GM19397 (cell line): Measurements from ENCODE around the gene SSR2.

Experiments
- ATAC-seq: cut with Tn5 transposase; IDR thresholded peaks from one replicate; pipeline ENCODE4 v1.9.1; 2021; ENCODE audit warnings: mild to moderate bottlenecking, moderate library complexity; ENCODE audit not compliant: unreplicated experiment

SSR2 gene

DNA sequence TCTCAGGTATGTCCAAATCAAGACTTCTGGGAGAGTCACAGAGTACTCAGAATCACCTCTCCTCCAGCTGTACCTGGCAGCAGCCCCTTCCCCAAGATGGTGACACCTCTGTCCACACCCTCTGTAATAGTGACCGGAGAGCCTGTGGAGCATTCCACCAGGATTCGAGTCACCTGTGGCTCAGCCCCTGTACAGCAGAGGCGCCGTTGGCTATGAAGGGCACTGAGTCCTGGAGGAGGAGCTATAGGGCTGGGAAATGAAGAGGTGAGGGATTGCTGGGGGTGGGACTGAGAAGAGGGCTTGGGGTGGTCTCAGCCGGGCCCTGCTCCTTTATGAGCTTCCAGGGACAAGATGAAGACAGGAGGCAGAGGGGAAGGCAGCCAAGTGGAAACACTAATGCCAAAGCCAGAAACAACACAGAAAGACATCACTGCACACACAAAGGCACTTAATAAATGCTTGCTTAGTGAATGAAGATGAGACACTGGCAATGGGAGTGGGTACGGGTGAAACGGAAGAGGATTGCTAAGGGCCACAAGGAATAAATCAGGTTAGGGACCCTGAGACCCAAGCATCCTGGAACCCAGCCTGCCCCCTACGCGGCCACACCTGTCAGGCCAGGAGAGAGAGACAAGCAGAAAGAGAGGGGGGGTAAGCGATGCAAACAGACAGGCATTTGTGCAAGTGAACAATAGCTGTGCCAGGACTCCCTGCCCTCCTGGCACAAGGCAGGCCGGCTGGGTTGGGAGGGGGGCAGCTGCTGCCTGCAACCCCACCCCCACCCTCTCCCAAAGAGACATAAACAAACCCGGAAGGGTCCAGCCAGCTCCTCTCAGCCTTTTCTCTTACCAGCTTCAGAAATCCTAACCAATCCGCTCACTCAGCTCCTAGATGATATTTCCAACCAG is 46.3 kb downstream of the SSR2 start:
- no peak for ATAC-seq

DNA sequence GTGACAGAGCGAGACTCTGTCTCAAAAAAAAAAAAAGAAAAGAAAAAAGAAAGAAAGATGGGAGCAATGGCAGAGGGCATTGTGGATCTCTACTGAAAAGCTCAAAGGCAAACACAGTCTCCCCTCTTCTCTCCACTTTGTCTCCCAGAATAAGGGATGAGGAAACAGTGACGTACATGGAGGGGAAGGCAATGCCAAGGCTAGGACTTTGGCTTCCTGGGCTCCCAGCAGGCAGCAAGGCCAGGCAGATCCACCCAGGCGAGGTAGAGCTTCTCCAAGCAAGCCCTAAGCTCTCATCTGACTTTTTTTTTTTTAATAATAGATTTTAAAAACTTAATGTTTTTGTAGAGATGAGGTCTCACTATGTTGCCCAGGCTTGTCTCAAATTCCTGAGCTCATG is 47.0 kb downstream of the SSR2 start:
- ATAC-seq: no peak

DNA sequence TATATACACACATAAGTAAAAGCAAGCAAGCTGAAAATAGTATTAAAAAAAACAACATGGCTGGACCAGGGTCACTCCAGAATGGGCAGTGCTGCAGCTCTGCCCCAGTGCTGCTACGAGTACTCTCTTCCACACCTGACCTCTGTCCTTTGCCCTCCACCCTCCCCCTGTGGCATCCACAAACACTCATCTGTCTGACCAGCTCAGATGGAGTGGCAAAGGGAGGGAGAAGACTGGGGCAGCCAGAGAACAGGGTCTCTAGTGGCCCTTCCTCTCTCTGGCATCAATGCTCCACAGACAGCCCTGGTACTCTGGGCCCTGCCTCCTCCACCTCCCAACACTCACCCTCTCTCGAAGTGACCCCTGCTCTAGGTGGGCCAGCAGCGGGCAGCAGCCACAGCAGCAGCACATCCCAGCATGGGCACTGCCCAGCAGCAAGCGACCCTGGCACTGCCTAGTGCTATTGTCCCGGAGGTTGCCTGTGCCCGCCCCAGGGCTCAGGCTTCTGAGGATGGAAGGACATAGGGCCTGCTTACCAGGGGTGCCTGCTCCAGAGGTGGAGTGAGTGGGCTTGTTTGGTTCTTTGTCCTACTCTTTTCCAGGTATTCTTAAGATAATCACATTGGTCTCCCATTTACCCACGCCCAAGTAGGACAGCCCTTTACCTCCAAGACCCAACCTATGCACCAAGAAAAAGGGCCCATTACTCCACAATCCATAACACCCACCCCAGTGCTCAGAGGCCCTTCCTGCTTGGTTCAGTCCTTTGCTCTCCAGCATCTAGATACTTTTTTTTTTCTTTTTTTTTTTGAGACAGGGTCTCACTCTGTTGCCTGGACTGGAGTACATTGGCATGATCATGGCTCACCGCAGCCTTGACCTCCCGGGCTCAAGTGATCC is 48.6 kb downstream of the SSR2 start:
- ATAC-seq: no peak

DNA sequence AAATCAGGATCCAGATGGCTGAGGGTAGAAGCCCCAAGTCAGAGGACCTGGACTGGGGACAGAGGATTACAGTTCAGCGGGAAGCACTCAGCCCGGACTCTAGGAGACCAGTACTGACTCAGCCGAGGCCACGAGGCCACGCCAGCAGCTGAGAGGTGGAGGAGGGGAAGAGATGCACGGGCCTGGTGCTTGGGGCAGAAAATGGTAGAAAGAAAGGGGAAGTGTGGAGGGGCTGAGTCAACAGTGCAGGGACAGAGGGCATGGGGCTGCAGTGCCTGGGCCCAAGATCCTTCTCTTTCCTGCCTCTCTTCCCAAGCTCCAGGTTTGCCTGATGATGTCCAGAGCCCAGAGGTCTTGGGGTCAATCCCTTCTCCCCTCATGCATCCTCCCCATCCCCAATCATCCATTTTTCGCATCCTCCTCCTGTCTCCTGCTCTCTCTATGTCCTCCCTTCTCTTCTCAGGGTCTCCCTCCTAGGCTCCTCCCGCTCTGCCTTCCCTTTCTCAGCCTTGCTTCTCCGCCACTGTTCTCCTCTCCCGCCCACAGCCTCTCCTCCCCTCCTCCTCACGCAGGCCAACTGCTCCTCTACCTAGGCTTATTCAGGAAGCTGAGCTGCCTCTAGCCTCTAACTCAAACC is 50.1 kb downstream of the SSR2 start:
- ATAC-seq: no peak

DNA sequence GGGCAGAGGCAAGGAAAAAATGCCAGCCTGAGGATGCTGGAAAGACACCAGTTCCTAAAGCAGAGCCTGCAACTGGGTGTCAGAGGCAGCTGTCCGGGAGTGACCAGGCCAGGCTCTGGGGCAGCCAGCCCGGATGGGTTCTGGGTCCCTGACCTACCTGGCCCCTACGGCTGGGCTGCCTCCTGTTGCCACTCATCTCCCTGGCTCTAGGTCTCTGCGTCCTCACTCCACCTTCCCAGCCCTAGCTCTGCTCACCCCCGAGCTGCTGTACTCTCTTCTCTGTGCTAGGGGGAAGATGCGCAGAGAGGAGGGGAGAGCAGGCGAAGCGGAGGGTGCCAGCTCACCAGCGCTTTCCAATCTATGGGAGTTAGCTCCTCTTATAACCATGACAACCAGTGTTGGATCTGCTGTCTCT is 51.4 kb downstream of the SSR2 start:
- no peak for ATAC-seq

DNA sequence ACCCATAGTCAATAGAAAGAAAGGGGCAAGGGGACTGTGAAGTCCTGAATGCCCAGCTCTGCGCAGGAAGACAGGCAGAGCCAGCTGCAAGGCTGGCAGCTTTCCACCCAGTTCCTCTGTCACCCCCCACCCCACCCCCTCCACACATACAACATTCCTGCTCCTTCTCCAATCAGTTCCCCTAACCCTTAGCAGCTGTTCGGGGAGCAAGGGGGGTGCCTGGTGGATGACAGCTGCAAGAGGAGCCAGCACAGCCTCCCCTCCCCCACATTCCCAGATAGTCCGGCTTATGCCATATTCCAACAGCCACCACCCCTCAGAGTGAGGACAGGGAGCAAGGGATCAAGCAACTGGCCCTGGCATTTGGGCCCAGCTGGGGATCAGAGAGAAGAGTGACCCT is 52.1 kb downstream of the SSR2 start:
- ATAC-seq: no peak

DNA sequence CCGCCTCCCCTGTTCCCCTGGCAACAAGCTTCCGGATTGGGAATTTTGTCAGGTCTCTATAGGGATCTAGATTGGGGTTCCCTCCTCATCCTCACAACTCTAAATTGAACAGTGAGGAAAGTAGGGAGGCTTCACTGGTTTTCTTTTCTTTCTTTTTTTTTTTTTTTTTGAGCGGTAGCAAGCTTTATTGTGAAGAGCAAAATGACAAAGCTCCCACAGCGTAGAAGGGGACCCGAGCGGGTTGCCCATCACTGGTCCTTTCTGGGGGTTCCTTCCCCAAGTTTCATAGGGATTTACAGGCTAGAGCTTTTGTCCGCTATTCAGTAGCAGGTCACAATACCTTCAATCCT is 52.7 kb downstream of the SSR2 start:
- ATAC-seq: no peak

DNA sequence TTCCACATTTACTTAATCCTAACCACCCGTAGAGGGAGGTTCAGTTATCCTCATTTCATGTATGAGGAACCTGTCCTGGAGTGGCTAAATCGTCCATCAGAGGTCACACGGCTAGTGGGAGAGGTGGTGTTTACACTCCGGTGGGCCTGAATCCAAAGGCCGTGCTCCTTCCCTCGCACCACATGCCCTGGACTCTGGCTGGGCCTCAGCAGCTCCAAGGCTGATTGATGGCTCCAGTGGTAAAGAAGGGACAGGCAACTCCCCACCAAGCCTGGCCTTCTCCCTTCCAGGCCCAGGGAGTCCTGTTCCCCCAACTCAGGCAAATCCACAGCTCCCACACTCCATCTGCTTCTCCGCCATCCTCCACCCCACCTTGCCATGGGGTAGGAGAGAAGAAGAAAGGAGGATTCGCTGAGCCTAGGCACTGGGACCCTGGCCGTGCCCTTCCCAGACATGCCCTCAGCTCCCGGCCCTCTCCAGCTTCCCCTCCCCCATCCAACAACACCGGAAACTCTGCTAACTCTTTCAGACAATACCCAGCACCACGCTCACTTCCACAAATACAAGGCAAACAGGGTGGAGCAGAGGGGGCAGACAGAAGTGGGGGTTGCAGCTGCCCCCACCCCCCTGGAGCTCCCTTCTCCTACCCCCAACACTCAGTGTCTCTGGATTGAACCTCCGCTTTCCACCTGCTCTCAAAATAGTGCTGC is 53.3 kb downstream of the SSR2 start:
- no peak for ATAC-seq

DNA sequence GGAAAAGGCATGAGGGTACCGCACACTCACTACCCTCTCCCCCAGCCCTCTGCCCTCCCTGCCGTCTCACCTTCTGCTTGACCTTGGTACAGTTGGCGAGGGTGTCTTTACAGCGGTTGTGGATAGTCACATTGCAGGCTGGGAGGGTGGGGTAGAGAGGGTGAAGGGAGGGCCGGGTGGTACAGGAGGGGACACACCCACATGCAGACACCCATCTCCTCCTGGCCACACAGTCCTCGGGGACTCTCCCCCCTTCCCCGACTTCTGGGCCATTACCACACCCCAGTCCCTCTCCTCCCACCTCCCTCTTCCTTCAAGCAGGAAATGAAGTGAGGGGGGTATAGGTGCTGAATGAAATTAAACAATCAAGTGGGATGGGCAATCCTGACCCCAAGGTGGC is 54.0 kb downstream of the SSR2 start:
- ATAC-seq: no peak

DNA sequence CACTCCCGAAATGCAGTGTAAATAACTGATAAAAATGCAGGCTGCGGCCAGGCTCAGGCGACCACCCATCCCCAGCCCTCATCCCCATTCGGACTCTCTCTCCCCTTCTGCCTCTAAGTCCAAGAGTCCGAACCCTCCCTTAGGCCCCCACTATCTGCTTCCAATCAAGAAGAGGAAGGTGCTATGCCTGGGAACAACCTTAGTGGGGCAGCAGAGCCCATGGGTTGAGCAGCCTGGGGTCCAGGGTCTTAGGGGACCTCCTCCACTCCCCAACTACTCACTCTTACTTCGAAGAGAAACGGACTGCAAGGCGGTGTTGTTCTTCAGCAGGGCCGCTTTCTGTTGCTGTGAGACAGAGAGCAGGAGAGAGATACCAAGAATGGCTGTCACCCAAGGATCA is 54.6 kb downstream of the SSR2 start:
- no peak for ATAC-seq

DNA sequence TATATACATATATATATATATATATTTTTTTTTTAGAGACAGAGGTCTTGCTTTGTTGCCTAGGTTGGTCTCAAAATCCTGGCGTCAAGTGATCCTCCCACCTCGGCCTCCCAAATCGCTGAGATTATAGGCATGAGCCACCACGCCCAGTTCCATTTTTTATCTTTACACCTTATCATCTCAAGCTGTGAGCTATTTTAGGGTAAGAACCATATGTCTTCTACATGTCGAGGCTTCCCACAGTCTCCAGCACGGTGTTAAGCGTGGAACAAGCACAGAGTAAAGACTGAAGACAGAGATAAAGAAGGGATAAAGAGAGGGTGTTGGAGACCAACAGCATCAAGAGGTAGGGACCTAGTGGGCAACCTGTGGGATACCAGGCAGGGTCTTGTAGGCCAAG is 56.6 kb downstream of the SSR2 start:
- ATAC-seq: no peak

DNA sequence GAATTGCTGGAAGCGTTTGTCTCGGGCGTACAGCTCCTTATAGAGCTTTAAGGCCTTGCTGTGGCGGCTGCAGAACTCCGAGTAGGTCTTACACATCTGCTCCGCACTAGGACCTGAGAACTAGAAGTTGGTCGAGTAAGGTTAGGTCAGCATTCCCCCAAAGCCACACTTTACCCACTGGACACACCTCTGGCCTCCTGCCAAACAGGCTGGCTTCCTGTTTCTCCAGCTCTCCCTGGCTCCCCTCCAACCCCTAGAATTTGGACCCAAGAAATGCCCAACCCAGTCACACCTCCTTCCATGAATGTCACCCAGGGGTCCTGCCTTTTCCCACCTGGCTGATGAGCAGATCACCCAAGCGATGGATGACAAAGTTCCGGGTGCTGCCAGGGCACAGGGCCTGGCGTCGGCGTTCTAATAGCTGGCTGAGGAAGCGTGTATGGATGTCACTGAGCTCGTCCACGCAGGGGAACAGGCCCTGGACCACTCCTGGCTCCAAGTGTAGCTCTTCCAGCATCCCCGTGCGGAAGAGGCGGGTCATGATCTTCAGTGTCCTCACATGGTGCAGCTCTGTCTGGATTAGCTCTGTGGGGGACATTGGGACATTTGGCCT is 58.0 kb downstream of the SSR2 start:
- no peak for ATAC-seq

DNA sequence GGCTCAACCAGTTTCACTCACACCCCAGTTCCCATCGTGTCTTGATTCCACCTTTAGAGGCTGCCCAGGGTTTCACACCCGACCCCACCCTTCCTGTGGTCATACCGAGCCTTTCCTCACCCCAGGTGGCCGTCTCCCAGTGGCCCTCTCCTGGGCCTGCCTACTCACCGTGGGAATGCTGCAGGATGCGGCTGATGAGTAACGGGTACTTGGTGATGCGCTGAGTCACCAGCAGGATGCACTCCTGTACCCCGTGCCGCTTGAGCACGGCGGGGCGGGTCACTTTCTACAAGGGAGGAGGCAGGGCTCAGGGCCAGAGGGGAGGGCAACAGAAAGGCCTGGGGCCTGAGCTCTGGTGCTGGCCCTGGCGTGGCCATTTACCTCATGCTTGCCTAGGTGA is 58.8 kb downstream of the SSR2 start:
- ATAC-seq: no peak

DNA sequence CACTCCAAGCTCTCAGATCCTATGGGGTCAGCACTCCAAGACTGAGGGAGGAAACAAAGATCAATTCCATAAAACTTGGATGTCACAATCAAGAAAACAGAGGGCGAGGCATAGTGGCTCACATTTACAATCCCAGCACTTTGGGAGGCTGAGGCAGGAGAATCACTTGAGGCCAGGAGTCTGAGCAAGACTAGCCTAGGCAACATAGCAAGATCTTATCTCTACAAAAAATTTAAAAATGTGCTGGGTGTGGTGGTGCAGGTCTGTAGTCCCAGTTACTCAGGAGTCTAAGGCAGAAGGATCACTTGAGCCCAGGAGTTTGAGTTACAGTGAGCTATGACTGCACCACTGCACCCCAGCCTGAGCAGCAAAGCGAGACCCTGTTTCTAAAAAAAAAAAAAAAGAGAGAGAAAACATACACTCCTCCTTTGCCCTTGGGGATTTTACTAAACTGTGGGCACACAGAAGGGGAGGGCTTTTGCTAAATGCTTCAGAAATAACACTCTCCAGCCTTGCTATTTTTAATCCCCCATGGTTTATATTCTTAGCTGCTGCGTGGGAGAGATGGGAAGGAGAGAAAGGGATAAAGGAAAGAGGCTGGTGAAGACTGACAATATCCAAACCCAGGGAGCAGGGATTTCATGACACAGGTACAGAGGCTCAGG is 60.5 kb downstream of the SSR2 start:
- ATAC-seq: no peak
